H9 (cell line): ENCODE measurements around the gene MXRA7. TPM values are rescaled to one million over a fixed set of nuclear protein-coding genes. Genes with fewer than 3 reads are reported as not detected.

Experiments
- DNase-seq: peaks from one replicate; pipeline ENCODE4 v3.0.0-alpha.2; 2017
- H2AFZ ChIP-seq: one replicate; pipeline ENCODE4 v1.6.1; 2013; ENCODE audit warnings: mild to moderate bottlenecking, low read length, control low read depth, moderate library complexity
- H2AK5ac ChIP-seq: 2 replicates; pipeline ENCODE4 v1.6.1; 2013; ENCODE audit warnings: low read length, control low read depth, mixed read lengths; ENCODE audit not compliant: insufficient read length
- H2BK120ac ChIP-seq: one replicate; pipeline ENCODE4 v1.6.1; 2013; ENCODE audit warnings: low read depth, mild to moderate bottlenecking, low read length, control low read depth, inconsistent platforms; ENCODE audit not compliant: poor library complexity, severe bottlenecking
- H2BK12ac ChIP-seq: 2 replicates; pipeline ENCODE4 v1.6.1; 2013; ENCODE audit warnings: low read length, control low read depth, mixed read lengths, low read depth; ENCODE audit not compliant: insufficient read length
- H2BK15ac ChIP-seq: 2 replicates; pipeline ENCODE4 v1.6.1; 2013; ENCODE audit warnings: low read depth, low read length, control low read depth
- H2BK20ac ChIP-seq: one replicate; pipeline ENCODE4 v1.6.1; 2013; ENCODE audit warnings: low read depth, mild to moderate bottlenecking, low read length, control low read depth, inconsistent platforms; ENCODE audit not compliant: poor library complexity, severe bottlenecking
- H2BK5ac ChIP-seq: 2 replicates; pipeline ENCODE4 v1.6.1; 2013; ENCODE audit warnings: low read length, control low read depth, mixed read lengths; ENCODE audit not compliant: insufficient read length
- H3K14ac ChIP-seq: 2 replicates; pipeline ENCODE4 v1.6.1; 2013; ENCODE audit warnings: low read length, control low read depth; ENCODE audit not compliant: insufficient read depth
- H3K18ac ChIP-seq: 2 replicates; pipeline ENCODE4 v1.6.1; 2013; ENCODE audit warnings: low read depth, mild to moderate bottlenecking, mixed read lengths, low read length, control low read depth; ENCODE audit not compliant: insufficient read length
- H3K23ac ChIP-seq: 2 replicates; pipeline ENCODE4 v1.6.1; 2013; ENCODE audit warnings: low read length, control low read depth, mixed read lengths, low read depth; ENCODE audit not compliant: insufficient read length
- H3K23me2 ChIP-seq: 2 replicates; pipeline ENCODE4 v1.6.1; 2013; ENCODE audit warnings: low read depth, mild to moderate bottlenecking, mixed read lengths, low read length, control low read depth; ENCODE audit not compliant: insufficient read length, poor library complexity, severe bottlenecking
- H3K27ac ChIP-seq: 2 replicates; pipeline ENCODE4 v1.5.1; 2013; ENCODE audit warnings: low read length, control low read depth, mixed read lengths, low read depth; ENCODE audit not compliant: insufficient read length
- H3K27me3 ChIP-seq: 2 replicates; pipeline ENCODE4 v1.6.1; 2013; ENCODE audit warnings: low read length, control low read depth, inconsistent platforms; ENCODE audit not compliant: insufficient read depth
- H3K4ac ChIP-seq: 2 replicates; pipeline ENCODE4 v1.6.1; 2013; ENCODE audit warnings: low read depth, mild to moderate bottlenecking, control low read depth, inconsistent platforms, low read length, moderate library complexity
- H3K4me1 ChIP-seq: 2 replicates; pipeline ENCODE4 v1.6.1; 2013; ENCODE audit warnings: low read length, control low read depth, inconsistent platforms; ENCODE audit not compliant: insufficient read depth
- H3K4me2 ChIP-seq: 2 replicates; pipeline ENCODE4 v1.6.1; 2013; ENCODE audit warnings: low read length, control low read depth, mixed read lengths; ENCODE audit not compliant: insufficient read length, insufficient read depth
- H3K56ac ChIP-seq: 2 replicates; pipeline ENCODE4 v1.6.1; 2013; ENCODE audit warnings: low read depth, mild to moderate bottlenecking, mixed read lengths, low read length, control low read depth; ENCODE audit not compliant: insufficient read length
- H3K79me1 ChIP-seq: 2 replicates; pipeline ENCODE4 v1.6.1; 2013; ENCODE audit warnings: low read depth, mild to moderate bottlenecking, moderate library complexity, low read length, control low read depth, inconsistent platforms; ENCODE audit not compliant: insufficient read depth, poor library complexity, severe bottlenecking
- H3K79me2 ChIP-seq: 2 replicates; pipeline ENCODE4 v1.6.1; 2013; ENCODE audit warnings: low read length, control low read depth, inconsistent platforms; ENCODE audit not compliant: insufficient read depth
- H3K9ac ChIP-seq: 2 replicates; pipeline ENCODE4 v1.6.1; 2013; ENCODE audit warnings: low read length, control low read depth, mixed read lengths; ENCODE audit not compliant: insufficient read length; ENCODE audit errors: extremely low read depth
- H3K9me3 ChIP-seq: one replicate; pipeline ENCODE4 v1.6.1; 2013; ENCODE audit warnings: low read depth, low read length, inconsistent platforms; ENCODE audit not compliant: control insufficient read depth
- H3T11ph ChIP-seq: one replicate; pipeline ENCODE4 v1.6.1; 2013; ENCODE audit warnings: mild to moderate bottlenecking, low read length, control low read depth, inconsistent platforms
- H4K20me1 ChIP-seq: one replicate; pipeline ENCODE4 v1.6.1; 2013; ENCODE audit not compliant: control insufficient read depth, insufficient read length, insufficient read depth
- H4K5ac ChIP-seq: 2 replicates; pipeline ENCODE4 v1.6.1; 2013; ENCODE audit warnings: low read depth, mild to moderate bottlenecking, mixed read lengths, low read length, control low read depth; ENCODE audit not compliant: insufficient read length
- H4K8ac ChIP-seq: replicated peaks from 2 replicates; pipeline ENCODE4 v1.6.1; 2013; ENCODE audit warnings: low read length, control low read depth, mixed read lengths, low read depth; ENCODE audit not compliant: insufficient read length
- H4K91ac ChIP-seq: 2 replicates; pipeline ENCODE4 v1.6.1; 2013; ENCODE audit warnings: low read depth, mild to moderate bottlenecking, moderate library complexity, mixed read lengths, low read length, control low read depth; ENCODE audit not compliant: insufficient read length
- H3K27ac Mint-ChIP-seq, 3 experiments: 2 replicates in 2 of 3; 3 replicates in 1 of 3; pipeline ENCODE4 v1.8.0; 2020 to 2021; ENCODE audit warnings: mixed read lengths in 3 of 3, mild to moderate bottlenecking in 1 of 3, moderate library complexity in 1 of 3
- H3K27me3 Mint-ChIP-seq: 2 replicates; pipeline ENCODE4 v1.8.0; 2021; ENCODE audit warnings: low read depth, mild to moderate bottlenecking, moderate library complexity, mixed read lengths
- H3K36me3 Mint-ChIP-seq, 3 experiments: 2 replicates in 2 of 3; 3 replicates in 1 of 3; pipeline ENCODE4 v1.8.0; 2020 to 2021; ENCODE audit warnings: low read depth in 3 of 3, mixed read lengths in 3 of 3; ENCODE audit not compliant: insufficient read depth in 1 of 3
- H3K4me1 Mint-ChIP-seq, 2 experiments: 2 replicates each; pipeline ENCODE4 v1.8.0; 2020; ENCODE audit warnings: mixed read lengths in 2 of 2
- H3K4me3 Mint-ChIP-seq, 2 experiments: 2 replicates in 1 of 2; 3 replicates in 1 of 2; pipeline ENCODE4 v1.8.0; 2020 to 2021; ENCODE audit warnings: mild to moderate bottlenecking in 2 of 2, mixed read lengths in 2 of 2, moderate library complexity in 1 of 2
- H3K9me3 Mint-ChIP-seq, 2 experiments: 2 replicates in 1 of 2; 3 replicates in 1 of 2; pipeline ENCODE4 v1.8.0; 2020; ENCODE audit warnings: mild to moderate bottlenecking in 2 of 2, mixed read lengths in 2 of 2, moderate library complexity in 1 of 2
- CTCF ChIP-seq: fragments of 200-600 bp; sonication (generic); conservative IDR thresholded peaks from 3 replicates; pipeline ENCODE4 v1.8.0; 2021; ENCODE audit warnings: antibody characterized with exemption, mild to moderate bottlenecking
- WGBS: extraction: QIAGEN DNeasy Blood & Tissue Kit; methylation state at CpG from one replicate; pipeline ENCODE4 v1.1.7; 2013; ENCODE audit warnings: missing lambda C conversion rate, low lambda C conversion rate, mixed read lengths; ENCODE audit not compliant: insufficient read length; ENCODE audit errors: extremely low coverage; 5-methylcytosine and 5-hydroxymethylcytosine counted together
- total RNA-seq: library from RNA; stranded (reverse); gene quantifications from 2 replicates; pipeline ENCODE4 v1.2.1, GENCODE V29; 2021

MXRA7 gene
- total RNA-seq, 1 experiment from 2014 or later: 28.2 TPM

GRCh38 chr17:76720211-76720610 is 9.4 kb upstream of the MXRA7 start:
- no peaks in the 10 kb centered on the region for H3K9me3 Mint-ChIP-seq
- Histone ChIP-seq H3K4ac (no peak overlapping the region), H4K20me1 (no peaks in the 10 kb centered on the region), H3K27ac (no peak overlapping the region), H4K8ac (no peak overlapping the region), H3K27me3 (no peaks in the 10 kb centered on the region), H3K4me1 (no peaks in the 10 kb centered on the region), H2BK120ac (no peak overlapping the region), H2BK20ac (no peak overlapping the region), H3K56ac (no peak overlapping the region), H4K5ac (no peak overlapping the region), H3K79me2 (no peaks in the 10 kb centered on the region), H3K23me2 (no peaks in the 10 kb centered on the region), H2AFZ (no peak overlapping the region), H3K23ac (no peak overlapping the region), H2BK15ac (no peak overlapping the region), H3K9ac (no peak overlapping the region), H2BK5ac (no peak overlapping the region), H3K14ac (no peak overlapping the region), H3K79me1 (no peaks in the 10 kb centered on the region), H3T11ph (no peak overlapping the region), H4K91ac (no peak overlapping the region), H2AK5ac (no peak overlapping the region), H3K9me3 (no peaks in the 10 kb centered on the region), H2BK12ac (no peak overlapping the region), H3K4me2 (no peak overlapping the region), H3K18ac (no peak overlapping the region)
- TF ChIP-seq CTCF: no peak
- peaks cover 2 to 3% of the 10 kb centered on the region in 2 experiments; a peak in 2 of 4 replicates for H3K4me1 Mint-ChIP-seq
- H3K36me3 Mint-ChIP-seq: peaks cover 32 to 87% (median 87%) of the 10 kb centered on the region in 3 experiments; a peak in 6 of 7 replicates
- H3K27ac Mint-ChIP-seq: no peak overlapping the region
- no CpG with 5 or more reads among the region's 9 CpGs for WGBS
- no peak overlapping the region for H3K4me3 Mint-ChIP-seq
- DNase-seq: no peak
- H3K27me3 Mint-ChIP-seq: no peaks in the 10 kb centered on the region
